ENCODE results near the gene CERCAM. TPM values are rescaled to one million over a fixed set of nuclear protein-coding genes. Genes with fewer than 3 reads are reported as not detected.

CERCAM gene
- polyA plus RNA-seq, 3 donors, result 42.9 to 50.7 (median 48.0) TPM

DNA sequence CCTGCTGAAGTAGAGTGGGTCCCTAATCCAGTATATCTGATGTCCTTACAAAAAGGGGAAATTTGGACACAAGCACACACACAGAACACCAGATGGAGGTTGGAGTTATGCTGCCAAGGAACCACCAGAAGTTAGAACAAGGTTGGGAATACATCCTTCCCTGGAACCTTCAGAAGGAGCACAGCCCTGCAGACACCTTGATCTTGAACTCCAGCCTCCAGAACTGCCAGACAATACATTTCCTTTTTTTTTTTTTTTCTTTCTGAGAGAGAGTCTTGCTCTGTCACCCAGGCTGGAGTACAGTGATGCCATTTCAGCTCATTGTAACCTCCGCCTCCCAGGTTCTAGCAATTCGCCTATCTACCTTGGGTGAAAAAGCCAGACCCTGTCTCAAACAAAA, 28.1 kb downstream of the CERCAM start:
- no peak for DNase-seq

DNA sequence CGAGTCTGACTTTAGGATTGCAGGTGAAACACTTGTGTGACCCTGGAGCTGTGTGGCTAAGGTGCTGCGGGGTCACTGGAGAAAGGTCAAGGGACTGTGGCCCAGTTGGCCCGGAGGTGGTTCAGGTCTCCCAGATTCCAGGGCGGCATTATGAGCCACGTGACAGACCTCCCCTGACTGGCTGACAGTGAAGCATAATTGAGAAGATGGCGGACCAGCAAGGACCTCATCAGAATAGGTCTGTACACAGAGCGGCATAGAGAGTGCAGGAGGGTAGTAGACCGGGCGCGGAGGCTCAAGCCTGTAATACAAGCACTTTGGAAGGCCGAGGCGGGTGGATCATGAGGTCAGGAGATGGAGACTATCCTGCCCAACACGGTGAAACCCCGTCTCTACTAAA, 34.3 kb downstream of the CERCAM start:
- no peak for DNase-seq

DNA sequence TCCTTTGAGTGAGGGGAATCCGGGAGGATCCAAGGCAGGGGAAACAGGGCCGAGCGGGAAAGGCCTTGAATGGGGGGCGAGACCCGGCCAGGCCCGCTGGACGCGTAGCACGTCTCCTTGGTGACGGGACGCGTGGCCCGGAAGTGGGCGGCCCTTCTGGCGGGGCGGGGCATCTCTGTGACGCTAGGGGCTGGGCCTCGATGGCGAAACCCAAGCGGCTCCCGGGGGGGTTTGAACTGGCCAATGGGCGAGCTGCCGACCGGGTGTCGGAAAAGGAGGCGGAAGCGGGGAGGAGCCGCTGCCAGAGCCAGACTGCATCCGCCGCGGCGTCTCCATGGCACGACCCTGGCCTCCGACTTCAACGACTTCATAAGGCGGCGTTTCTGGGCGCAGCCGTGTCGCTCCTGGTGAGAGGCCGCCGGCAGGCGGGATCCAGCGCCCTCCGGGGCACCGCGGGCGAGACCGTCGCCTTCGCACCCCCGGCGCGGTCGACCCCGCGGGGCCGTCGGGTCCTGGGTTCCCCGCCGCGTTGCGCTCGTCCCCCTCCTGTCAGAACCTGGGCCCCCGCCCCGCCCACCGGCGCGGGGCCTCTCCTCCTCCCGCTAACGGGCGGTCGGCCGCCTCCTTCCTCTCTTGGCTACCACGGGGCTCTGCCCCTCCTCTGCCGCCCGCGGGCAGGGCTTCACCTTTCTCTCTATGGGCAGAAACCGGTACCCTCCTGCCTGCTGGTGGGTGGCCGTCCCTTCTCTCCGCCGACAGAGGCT, 35.4 kb downstream of the CERCAM start, which contains the start of gene ODF2:
Gene ODF2, plus strand, starts transcription at position 158 of the 764 bp plus-strand sequence. Its CDS starts 86 bp downstream, at position 244.
- peak; percentile 97 for DNase-seq

DNA sequence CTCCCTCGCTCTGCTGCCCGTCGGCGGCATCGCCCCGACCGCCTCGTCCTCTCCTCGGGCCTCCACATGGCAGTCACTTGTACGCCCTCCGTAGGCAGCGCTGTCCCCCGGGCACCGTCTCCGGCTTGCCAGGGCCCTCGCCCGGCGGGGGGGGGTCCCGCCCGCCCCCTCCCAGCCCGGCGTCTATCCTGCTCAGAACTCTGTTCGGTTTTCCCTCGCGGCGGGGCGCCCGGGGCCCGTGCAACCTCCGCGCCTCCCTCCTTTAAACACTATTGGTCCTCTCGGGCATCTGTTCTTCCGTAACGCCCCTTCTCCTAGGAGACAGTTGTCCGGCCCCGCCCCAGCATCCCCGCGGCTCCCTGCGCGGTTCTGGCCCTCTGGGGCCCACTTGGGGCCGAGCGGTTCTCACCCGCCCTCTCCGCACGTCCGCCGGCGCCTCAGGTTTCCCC, 36.0 kb downstream of the CERCAM start:
- DNase-seq, result peak; percentile 36

DNA sequence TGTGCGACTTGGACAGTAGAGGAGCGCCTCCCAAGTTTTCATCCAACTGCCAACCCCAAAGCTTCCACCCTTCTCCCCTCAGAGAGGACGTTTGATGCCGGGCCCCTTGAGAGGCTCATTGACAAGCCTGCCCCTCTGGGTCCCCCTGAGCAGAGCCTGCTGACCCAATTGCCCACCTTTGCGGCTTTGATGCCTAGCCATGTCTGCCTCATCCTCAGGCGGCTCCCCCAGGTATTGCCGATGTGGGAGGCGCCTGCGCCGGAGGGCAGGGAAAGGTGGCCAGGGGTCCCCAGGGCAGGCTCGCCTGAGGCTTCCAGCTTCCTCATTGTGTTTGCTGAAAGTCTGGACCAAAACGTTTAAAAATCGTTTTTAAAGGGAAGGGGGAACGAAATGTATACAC, 36.5 kb downstream of the CERCAM start:
- no peak for DNase-seq

DNA sequence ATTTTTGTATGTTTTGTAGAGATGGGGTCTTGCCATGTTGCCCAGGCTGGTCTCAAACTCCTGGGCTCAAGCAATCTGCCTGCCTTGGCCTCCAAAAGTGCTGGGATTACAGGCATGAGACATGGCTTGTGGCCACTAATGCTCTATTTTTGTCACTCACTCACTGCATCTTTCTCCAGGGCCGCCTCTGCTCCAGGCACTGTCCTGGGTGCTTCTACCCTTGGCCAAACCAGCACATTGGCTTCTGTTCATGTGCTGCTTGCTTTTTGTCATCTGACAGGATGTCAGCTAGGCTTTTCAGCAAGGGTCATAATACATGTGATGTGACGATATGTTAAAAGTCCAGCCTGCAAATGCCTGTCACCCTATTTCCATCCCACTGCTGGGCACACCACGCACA, 38.4 kb downstream of the CERCAM start:
- DNase-seq, result no peak

DNA sequence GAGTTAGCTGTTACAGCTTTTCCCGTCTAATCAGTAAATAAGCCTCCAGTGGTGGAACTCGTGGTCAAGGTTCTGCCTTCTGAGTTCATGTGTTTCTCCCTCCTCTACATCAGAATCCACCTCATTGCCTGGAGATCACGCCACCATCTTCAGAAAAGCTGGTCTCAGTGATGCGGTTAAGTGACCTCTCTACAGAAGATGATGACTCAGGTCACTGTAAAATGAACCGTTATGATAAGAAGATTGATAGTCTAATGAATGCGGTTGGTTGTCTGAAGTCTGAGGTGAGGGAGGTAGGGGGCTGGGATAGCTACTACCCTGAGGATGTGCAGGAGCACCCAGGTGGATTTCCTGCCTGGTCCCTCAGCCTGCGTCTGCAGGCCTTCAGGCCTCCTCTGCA, 48.4 kb downstream of the CERCAM start:
- DNase-seq, result no peak

DNA sequence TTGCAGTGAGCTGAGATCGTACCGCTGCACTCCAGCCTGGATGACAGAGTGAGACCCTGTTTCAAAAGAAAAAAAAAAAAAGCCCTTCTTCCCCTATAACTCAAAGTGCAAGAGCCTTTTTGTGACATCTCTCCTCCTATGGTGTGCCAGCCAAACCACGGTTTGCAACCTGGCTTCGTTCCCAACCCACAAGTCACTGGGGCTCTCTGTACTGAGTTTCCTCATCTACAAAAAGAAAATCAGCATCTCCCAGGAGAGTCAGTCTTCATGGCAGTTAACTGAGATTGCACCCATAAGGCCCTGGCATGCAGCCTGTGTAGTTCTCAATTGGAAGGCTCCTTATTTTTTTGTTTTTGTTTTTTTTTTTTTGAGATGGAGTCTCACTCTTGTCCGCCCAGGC, 49.9 kb downstream of the CERCAM start:
- no peak for DNase-seq

DNA sequence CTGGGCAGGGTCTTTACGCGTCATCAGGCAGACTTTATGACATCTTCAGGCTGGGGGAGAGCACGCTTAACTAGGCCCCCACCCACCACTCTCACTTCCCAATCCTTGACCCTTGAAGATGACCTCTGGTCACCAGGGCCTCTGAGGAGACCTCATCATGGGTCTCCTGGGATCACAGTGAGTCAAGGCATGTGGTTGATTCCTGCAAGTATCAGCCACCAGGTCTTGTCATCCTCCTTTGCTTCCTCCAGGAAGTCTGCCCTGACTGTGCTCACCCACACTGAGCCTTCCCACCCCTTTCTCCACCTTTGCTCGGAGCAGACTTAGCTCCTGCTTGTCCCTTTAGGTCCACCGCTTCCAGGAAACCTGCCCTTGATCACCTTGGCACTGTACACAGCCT, 52.4 kb downstream of the CERCAM start:
- DNase-seq, result no peak

DNA sequence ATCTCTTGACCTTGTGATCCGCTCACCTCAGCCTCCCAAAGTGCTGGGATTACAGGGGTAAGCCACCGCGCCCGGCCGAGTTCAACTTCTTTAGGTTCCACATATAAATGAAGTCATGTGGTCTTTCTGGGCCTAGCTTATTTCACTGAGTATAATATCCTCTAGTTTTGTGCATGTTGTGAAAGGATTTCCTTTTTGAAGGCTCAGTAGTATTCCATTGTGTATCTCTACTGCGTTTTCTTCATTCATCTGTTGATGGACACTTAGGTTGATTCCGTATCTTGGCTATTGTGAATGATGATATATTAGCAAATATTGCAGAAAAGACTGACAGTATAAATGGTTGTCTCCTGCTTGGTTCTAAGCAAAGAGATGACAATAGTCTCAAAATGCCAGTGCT, 55.2 kb downstream of the CERCAM start:
- DNase-seq, result no peak

DNA sequence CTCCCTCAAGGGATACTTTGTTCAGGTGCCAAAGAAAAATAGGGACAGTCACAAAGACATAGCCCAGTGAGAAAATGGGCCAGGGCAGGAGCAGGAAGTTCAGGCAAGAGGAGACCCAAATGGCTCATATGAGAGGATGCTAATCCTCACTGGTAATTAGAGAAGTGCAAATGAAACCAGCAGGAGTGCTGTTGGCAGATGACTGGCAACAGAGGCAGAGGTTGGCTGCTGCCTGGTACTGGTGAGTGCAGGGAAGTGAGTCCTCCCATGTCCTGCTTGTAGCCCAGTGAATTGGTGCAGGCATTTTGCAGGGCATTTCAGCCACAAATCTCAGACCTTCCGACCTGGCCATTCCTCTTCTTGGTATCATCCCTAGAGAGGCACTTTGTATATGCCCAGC, 58.6 kb downstream of the CERCAM start:
- DNase-seq, result no peak

DNA sequence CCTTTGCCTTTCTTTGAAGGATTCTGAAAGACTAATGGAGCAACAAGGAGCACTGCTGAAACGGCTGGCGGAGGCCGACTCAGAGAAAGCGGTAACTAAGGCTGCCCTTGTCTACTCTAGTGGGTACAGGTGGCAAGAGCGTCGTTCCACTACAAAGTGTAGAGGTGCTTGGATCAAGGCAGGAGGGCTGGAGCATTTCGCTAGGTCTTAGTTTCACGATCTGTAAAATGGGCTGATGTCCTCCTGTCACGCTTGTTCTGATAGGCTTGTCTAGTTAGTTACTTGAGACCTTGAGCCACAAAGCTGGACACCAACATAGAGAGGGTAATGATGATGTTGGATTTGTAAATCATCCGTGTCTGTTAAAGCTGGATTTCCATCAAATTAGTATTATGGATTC, 60.9 kb downstream of the CERCAM start:
- no peak for DNase-seq

DNA sequence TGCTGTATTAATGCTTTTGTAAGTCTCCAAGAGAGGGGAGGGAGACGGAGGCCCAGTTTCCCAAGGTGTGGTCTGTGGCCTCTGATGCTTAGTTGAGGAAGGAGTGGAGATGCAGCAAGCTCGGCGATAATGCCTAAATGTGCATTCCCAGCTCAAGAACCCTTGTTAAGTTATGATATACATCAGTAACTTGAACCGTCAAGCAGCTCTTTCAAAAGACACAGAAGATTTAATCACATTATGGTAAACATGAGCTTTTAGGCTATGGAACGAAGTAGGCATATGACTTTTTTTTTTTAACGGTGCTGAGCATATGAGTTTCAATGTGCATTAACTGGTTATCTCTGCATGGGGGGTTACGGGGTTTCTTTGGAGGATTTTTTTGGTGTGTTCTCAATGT, 61.5 kb downstream of the CERCAM start:
- DNase-seq, result no peak

DNA sequence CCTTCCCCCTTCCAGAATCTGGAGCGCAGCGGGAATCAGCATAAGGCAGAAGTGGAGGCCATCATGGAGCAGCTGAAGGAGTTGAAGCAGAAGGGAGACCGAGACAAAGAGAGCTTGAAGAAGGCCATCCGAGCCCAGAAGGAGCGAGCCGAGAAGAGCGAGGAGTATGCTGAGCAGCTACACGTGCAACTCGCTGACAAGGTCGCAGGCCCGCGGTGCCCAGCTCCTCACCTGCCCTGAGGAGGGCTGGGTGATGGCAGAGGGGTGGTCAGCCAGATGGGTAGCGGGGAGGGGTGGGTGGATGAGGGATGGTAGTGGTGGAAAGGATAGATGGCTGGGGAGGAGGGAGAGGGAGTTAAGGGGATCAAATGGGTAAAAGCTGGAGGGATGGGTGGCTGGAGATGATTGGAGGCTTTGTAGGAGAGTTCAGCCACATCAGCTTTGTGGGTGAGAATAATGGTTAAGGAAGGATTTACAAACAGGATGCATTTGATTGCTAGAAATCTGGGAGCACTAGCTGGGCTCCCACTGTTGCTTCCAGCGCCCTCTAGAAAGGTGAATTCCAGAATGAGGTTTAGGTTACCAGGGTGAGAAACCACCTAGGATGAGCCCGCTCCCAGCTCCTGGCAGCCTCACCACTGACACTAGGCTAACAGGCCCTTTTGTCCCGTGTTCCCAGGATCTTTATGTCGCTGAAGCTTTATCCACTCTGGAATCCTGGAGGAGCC, 64.2 kb downstream of the CERCAM start:
- no peak for DNase-seq

DNA sequence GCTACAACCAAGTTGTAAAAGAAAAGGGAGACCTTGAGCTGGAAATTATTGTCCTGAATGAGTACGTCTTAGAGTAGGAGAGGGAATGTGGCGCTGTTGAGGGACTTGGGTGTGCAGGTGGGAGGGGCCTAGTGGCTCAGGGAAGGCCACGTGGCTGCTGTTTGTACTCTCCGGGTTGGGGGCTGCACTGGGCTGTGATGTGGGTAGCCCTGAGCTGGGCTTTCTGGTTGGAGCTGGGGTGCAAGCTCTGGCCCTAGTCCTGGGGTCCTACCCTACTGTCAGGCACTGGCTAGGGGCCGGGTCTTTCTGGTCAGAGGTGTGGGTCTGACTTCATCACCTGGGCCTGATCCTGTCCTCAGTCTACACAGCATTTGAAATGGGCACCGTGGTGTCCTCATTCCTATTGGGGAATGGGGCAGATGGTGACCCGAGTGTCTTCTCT, 64.8 kb downstream of the CERCAM start:
- no peak for DNase-seq

DNA sequence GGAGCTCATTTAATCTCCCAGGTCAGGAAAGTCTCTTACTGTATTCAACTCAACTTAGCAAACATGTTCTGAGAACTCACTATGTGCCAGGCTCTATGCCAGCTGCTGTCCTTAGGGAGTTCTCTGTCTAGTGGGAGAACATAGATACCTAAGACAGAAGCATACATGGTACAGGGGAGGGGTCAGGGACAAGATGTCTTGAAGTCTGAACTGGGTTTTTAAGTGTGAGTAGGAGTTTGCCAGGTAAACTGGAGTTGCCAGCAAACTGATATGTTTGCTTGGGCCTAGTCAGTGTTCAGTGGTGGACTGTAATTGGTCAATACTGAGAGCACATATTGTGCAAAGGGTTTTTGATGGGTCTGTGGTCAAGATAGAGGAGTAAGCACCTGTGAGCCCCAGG, 65.5 kb downstream of the CERCAM start:
- no peak for DNase-seq

Other genes with a start within 250 kb of the CERCAM start
- gene CIZ1, start 229.3 kb upstream of the CERCAM start, polyA plus RNA-seq (ENCODE audit: insufficient read length in 3 of 3), result 100 to 1,000 TPM; 125 to 146 (median 145) TPM
- 100 to 1,000 TPM in 2 of 3 donors, 10 to 100 TPM in 1; 91.2 to 305 (median 248) TPM for gene DNM1, start 217.5 kb upstream of the CERCAM start, polyA plus RNA-seq (ENCODE audit: insufficient read length in 3 of 3)
- 100 to 1,000 TPM in 1 of 3 donors, 10 to 100 TPM in 2; 70.2 to 106 (median 93.1) TPM for gene GOLGA2, start 144.8 kb upstream of the CERCAM start, polyA plus RNA-seq (ENCODE audit: insufficient read length in 3 of 3)
- 10 to 100 TPM; 31.5 to 35.0 (median 32.5) TPM for gene SWI5, start 144.6 kb upstream of the CERCAM start, polyA plus RNA-seq (ENCODE audit: insufficient read length in 3 of 3)
- gene TRUB2, start 98.4 kb upstream of the CERCAM start, polyA plus RNA-seq (ENCODE audit: insufficient read length in 3 of 3), result 10 to 100 TPM; 40.8 to 48.4 (median 47.1) TPM
- 10 to 100 TPM; 64.1 to 97.0 (median 95.3) TPM for gene COQ4, start 98.0 kb upstream of the CERCAM start, polyA plus RNA-seq (ENCODE audit: insufficient read length in 3 of 3)
- 10 to 100 TPM; 19.6 to 24.6 (median 22.7) TPM for gene SLC27A4, start 80.3 kb upstream of the CERCAM start, polyA plus RNA-seq (ENCODE audit: insufficient read length in 3 of 3)
- gene URM1, start 49.5 kb upstream of the CERCAM start, polyA plus RNA-seq (ENCODE audit: insufficient read length in 3 of 3), result 10 to 100 TPM; 60.5 to 70.8 (median 64.7) TPM
- gene ODF2, start 35.1 kb downstream of the CERCAM start, polyA plus RNA-seq (ENCODE audit: insufficient read length in 3 of 3), result 10 to 100 TPM; 50.4 to 55.1 (median 50.7) TPM
- gene GLE1, start 83.9 kb downstream of the CERCAM start, polyA plus RNA-seq (ENCODE audit: insufficient read length in 3 of 3), result 10 to 100 TPM; 29.5 to 33.4 (median 32.1) TPM
- 100 to 1,000 TPM; 362 to 483 (median 423) TPM for gene SPTAN1, start 131.7 kb downstream of the CERCAM start, polyA plus RNA-seq (ENCODE audit: insufficient read length in 3 of 3)
- 10 to 100 TPM; 78.6 to 91.0 (median 86.0) TPM for gene DYNC2I2, start 236.0 kb downstream of the CERCAM start, polyA plus RNA-seq (ENCODE audit: insufficient read length in 3 of 3)

All from renal pelvis (tissue), 4 donors.